GM12892 (cell line): ENCODE data around the gene APBB2.

Experiments
- POLR2A ChIP-seq: IDR thresholded peaks from 2 replicates; pipeline ENCODE4 v1.6.1; 2011; ENCODE audit warnings: low read depth, low read length, control low read depth
- POLR2AphosphoS5 ChIP-seq: IDR thresholded peaks from 2 replicates; pipeline ENCODE4 v1.6.1; 2011; ENCODE audit warnings: low read depth, low read length, control low read depth

GRCh38 chr4:41133454-41134018 lies 80.8 kb downstream of the APBB2 start:
- TF ChIP-seq POLR2A (no peak), POLR2AphosphoS5 (no peak)
